HG03135 (cell line): ENCODE measurements around the gene INPP5E.

Experiments
- ATAC-seq: cut with Tn5 transposase; IDR thresholded peaks from one replicate; pipeline ENCODE4 v1.9.1; 2021; ENCODE audit warnings: mild to moderate bottlenecking, moderate library complexity; ENCODE audit not compliant: unreplicated experiment

Gene INPP5E

DNA sequence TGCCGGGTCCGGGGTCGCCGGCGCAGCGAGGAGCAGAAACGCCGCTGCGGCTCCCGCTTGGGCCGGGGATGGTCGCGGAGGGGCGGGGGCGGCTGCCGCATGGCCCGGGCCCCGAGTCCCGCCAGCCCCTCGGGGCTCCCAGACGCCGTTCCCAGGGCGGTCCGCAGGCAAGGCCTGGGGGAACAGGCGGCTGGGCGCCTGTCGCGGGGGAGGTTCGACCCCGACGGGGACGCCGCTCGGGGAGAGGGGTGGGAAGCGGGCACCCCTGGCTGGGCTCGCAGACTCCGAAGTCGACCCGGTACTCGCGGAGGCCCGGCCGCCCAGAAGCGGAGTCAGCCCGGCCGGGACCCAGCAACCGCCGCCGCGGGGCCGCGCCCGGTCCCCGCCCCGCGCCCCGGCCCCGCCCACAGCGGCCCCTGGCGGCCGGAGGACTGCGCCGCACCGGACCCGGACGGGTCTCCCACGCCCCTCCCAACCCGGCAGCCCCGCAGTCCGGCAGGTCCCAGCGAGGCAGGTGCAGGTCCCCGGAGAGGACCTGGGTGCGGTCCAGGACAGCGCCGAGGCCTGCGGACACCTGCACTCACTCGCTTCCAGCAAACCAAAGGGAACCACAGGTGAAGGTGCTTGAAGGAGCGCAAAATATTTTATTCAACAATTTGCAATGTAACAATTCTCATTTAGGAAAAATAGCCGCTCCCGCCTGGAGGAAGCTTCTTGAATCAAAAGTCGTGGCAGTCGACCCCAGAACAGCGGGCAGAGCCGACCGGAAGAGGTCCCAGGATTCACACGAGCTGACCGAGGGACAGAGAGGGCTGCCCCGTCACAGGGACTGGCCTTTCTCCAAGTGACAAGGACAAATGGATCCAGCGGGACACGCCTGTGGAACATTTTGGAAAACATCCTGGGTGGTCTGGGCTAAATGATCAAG, at the start of gene INPP5E:
TSS of gene INPP5E (minus strand) at position 365 of the 928 bp plus-strand sequence. CDS start 426 bp downstream, outside the sequence.
- ATAC-seq = peak; percentile 71

GRCh38 chr9:136488247-136489214, 48.9 kb upstream of the INPP5E start:
- no peak for ATAC-seq

GRCh38 chr9:136487672-136488071, 48.0 kb upstream of the INPP5E start:
- ATAC-seq = no peak

DNA sequence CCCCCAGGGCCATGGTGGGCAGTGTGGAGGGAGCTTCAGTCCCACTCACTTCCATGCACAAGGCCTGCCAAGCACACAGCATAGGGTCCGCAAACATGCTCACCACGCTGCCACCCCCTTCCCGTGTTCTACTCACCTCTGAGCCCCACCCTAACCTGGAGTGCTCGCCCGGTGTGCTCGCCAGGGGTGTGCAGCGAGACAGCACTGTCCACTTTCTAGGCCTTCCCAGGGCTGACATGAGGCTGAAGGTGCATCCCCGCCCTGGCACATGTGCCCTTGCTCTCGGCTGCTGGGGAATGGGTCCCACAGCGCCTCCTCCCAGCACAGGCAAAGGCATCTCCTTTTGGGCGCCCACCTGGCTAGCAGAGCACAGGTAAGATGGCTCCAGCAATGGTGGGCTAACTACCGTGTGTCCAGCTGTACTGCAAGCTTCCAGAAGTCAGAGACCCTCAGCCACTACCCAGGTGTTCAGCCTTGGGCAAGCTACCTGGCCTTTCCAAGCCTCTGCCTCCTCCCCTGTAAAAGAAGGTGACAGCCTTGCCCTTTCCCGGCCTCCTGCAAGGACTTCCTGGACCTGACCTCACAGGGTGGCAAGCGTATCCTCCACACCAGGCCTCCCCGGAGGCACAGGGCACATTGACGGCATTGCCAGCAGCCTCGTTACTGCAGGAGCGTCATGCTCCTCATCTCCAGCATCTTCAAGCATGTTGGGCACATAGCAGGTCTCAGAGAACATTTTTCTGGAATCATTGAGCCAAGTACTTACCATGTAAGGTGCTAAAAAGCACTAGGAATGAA, 47.4 kb upstream of the INPP5E start:
- no peak for ATAC-seq

DNA sequence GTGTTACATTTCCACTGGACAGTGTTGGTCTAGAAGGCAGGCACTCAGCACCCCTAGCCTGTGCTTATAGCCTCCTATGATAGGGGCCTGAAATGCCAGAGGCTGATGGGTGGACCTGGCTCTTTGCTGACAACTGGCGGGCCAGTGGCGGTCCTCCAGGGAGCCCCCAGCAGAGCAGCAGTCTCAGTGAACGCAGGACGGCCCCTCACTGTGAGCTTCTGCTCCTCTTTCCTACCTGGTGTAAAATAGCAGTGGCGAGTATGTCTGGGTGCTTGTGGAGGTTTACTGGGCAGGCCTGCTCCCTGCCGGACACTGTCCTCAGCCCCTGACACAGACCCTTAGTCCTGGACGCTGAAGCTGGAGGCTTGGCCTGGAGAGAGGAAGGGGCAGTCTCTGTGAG, 46.5 kb upstream of the INPP5E start:
- no peak for ATAC-seq

- no peak for ATAC-seq
These were observed 45.7 kb upstream of the INPP5E start for GRCh38 chr9:136485049-136486045.

DNA sequence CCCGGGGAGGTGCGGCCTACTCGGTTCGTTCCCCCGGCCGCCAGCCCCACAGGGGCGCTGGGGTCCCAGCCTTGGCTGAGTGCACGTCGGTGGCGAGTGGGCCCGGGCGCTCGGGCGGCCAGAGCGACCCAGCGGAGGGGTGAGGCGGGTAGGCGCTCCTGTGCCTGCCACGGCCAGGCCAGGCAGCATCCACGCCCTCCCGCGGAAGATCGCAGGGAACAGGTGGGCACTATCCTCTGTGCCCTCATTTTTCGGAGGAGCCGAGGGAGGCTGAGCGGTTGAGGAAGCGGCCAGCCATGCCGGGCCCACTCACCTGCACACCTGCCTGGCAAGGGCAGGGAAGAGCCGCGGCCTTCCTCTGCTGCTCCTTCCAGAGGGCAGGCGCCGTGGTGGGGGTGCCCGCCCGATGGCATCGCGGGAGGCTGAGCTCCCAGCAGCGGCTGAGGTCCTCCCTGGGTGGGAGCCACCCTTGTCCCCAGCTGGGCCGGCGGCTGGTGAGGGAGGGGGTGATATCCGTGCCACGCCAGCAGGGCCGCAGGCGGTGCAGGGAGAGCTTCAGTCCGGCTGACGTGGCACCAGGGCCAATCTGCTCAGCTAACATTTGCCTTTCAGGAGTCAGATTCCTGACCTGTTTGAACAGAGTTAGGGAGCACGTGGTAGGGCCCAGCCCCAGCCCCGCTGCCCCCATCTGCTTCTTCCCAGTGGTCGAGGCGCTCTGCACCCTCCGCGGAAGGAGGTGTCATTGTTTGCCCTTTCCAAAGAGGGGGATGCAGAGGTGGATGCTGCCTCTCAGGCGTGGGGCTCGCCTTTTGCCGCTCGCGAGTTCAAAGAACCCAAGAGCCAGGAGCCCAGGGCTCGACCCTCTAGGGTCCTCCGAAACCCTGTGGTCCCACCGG, 44.8 kb upstream of the INPP5E start:
- ATAC-seq = peak; percentile 1

DNA sequence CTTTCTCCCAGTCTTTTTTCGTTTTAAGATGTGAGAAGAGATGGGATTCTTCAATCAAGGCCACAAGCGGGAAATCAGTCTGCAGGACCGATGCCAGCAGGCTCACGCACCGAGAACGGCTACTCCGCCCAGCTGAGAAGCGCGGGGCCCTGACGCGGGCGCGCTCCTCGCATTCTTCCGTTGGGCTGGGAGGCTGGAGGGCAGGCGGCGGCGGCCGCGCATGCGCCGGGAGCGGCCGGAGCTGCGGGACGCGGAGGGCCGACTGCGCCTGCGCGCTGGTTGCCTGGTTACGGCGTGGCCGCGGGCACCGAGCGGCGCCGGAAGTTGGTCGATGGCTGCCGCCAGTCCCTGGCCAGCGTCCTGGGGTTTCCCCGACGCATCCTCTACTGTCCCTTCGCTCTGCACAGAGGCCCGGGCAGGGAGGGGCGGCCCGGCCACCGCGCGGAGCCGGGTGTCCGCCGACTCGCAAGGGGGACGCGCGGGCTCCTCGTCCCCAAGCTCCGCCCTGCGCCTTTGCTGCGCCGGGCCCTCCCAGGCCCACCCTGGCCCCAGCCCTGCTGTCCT, 44.0 kb upstream of the INPP5E start:
- ATAC-seq = peak; percentile 51

DNA sequence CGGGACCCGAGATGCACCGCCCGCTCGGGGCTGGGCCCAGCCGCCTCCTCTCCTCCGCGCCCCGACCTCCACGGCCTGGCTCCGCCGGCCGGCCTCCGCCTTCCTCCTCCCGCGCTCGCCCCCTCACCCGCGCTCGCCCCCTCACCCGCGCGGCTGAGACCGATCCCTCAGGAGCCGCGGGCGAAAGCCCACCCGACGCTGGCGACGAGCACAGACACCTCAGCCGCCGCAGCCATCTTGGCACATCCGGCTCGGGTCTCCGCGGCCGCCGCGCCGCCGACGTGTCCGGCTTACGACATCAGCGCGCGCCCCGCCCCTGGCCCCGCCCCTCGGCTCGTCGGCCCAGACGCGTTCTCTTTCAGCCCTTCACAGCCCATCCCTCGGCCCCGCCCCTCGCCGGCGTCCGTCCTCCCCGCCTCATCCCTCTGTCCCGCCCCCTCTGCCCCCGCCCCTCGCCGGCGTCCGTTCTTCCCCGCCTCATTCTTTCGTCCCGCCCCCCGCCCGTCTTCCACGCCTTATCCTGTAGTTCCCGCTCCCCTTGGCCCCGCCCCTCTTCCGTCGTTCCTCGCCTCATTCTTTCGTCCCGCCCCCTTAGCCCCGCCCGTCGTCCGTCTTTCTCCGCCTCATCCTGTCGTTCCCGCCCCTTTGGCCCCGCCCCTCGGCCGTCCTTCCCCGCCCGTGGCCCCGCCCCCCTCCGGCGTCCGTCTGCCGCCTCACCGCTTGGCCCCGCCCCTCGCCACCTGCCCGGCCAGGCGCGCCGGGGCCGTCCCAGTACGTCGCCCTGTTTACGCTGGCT, 43.3 kb upstream of the INPP5E start, which contains the start of gene SEC16A:
TSS of gene SEC16A (minus strand) at position 248 of the 796 bp plus-strand sequence. CDS start 5,425 bp downstream, outside the sequence.
- peak; percentile 52 for ATAC-seq

- ATAC-seq = no peak
These were observed 42.6 kb upstream of the INPP5E start for GRCh38 chr9:136482046-136482792.

GRCh38 chr9:136481558-136481957, 41.9 kb upstream of the INPP5E start:
- ATAC-seq = no peak

DNA sequence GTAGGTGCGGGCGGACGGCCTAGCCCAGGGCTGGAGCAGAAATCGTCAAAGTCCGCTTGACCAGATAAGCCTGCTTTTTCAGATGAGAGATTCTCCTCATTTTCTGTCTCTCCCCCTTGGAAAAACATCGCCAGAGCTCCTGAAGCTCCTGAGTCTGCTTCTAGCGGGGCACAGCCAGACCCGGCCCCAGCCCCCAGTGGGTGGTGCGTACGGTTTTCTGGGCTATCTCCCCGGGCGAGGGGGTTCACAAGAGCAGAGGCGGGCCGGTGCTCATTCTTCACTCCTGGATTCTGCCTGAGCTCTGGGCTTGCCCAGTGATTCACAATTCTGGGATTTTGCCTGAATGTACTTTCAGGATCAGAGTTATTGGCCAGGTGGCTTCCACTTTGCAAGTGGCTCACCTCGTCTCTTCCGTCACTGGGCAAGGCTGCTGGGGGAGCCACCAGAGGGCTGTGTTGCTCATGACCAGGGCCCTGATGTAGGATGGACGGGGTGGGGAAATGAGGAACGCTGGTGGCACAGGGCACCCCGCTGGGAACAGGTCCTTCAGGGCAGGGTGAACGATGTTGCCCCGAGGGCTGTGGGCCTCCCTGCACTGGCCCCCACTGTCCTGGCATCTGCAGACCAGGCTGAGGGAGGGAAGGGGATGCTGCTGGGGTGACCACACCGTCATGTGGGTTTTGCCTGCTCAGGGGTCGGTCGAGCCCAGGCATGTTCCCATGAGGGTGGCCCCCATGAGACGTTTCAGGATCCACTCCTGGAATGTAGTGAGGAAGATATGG, 36.9 kb upstream of the INPP5E start:
- ATAC-seq = no peak

- ATAC-seq = no peak
These were observed 35.6 kb upstream of the INPP5E start for GRCh38 chr9:136474974-136475865.

DNA sequence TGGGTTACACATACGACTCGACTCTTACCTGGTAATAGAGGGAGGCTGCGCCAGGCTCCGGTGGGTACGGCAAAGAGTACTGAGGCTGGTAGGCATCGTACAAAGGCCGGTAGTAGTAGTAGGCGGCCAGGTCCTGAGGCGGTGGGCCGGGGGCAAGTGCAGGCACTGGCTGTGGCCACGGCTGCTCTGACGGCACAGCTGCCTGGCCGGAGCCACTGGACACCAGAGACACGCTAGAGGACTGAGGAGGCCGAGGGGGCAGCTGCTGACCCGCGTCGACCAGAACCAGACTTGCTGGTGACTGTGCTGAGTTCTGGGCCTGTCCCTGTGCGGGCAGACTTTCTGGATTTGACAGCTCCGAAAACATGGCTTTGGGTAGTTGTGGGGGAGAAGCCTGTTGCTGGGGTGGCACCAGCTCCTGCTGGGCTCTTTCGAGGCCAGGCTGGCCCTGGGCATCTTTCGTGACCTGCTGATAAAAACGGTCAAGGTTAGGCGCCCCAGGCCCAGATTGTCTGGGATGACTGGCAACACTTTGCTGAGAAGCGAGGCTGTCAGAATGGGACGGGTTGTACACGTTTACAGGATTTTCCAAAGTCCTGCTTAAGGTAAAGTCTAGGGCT, 34.5 kb upstream of the INPP5E start:
- no peak for ATAC-seq
